GM12878 (cell line): ENCODE measurements around the gene TMEM61. TPM values are rescaled to one million over a fixed set of nuclear protein-coding genes. Genes with fewer than 3 reads are reported as not detected.

Source experiments
- ATAC-seq: fragments of 200-7000 bp; cut with Tn5 transposase; 3 replicates; pipeline ENCODE4 v1.9.1; 2020; ENCODE audit warnings: mild to moderate bottlenecking, moderate library complexity
- BruUV-seq: library from RNA; stranded (reverse); fragments of 400-500 nt; replicated peaks from 2 replicates; lab custom pipeline; 2021; lab: Mats Ljungman, UMichigan
- CTCF ChIA-PET: fragments of 300-600 bp; sonication (Branson Sonifier 250); formaldehyde crosslinking; extraction: SDS; loops from one replicate; lab custom pipeline; 2021; ENCODE audit warnings: inconsistent platforms; lab: Yijun Ruan, JAX
- POLR2A ChIA-PET: fragments of 350-600 bp; formaldehyde crosslinking; extraction: SDS; loops from one replicate; lab custom pipeline; 2021; ENCODE audit warnings: inconsistent platforms; lab: Charles Lee
- RAD21 ChIA-PET: fragments of 300-600 bp; sonication (Branson Sonifier 250); formaldehyde crosslinking; loops from one replicate; lab custom pipeline; 2023; ENCODE audit warnings: antibody characterized with exemption; ENCODE audit not compliant: unreplicated experiment; lab: Charles Lee
- SMC1A ChIA-PET: fragments of 300-600 bp; sonication (Branson Sonifier 250); formaldehyde crosslinking; loops from one replicate; lab custom pipeline; 2023; ENCODE audit not compliant: unreplicated experiment, uncharacterized antibody; lab: Charles Lee
- DNase-seq: peaks from one replicate; pipeline ENCODE4 v3.0.0-alpha.2; 2011; ENCODE audit warnings: low read depth, low spot score
- FAIRE-seq: peaks from 3 replicates; lab custom pipeline; 2011; peaks lifted over from hg19 to GRCh38; lab: Jason Lieb, UNC
- H2AFZ ChIP-seq: 2 replicates; pipeline ENCODE4 v1.6.0; 2011; ENCODE audit warnings: low read depth, low read length, control low read depth; ENCODE audit not compliant: control insufficient read depth
- H3K27ac ChIP-seq: 2 replicates; pipeline ENCODE4 v1.5.1; 2011; ENCODE audit warnings: control low read depth; ENCODE audit not compliant: control insufficient read depth, insufficient read depth
- H3K27me3 ChIP-seq, 2 experiments: replicated peaks in 1 of 2; 2 replicates each; pipeline versions ENCODE4 v1.6.0 to v1.6.1; 2011; ENCODE audit warnings: low read length in 1 of 2; ENCODE audit not compliant: control insufficient read depth in 2 of 2, insufficient read depth in 2 of 2
- H3K36me3 ChIP-seq, 2 experiments: 2 replicates each; pipeline ENCODE4 v1.5.1; 2011; ENCODE audit warnings: low read length in 1 of 2; ENCODE audit not compliant: control insufficient read depth in 2 of 2, insufficient read depth in 2 of 2
- H3K4me1 ChIP-seq: 2 replicates; pipeline ENCODE4 v1.6.1; 2011; ENCODE audit warnings: mild to moderate bottlenecking, low read length, moderate library complexity, mixed read lengths; ENCODE audit not compliant: control insufficient read depth, insufficient read depth
- H3K4me2 ChIP-seq: 2 replicates; pipeline ENCODE4 v1.6.0; 2011; ENCODE audit warnings: control low read depth; ENCODE audit not compliant: control insufficient read depth, insufficient read depth
- H3K4me3 ChIP-seq: fragments of 200-600 bp; sonication (generic); 2 replicates; pipeline ENCODE4 v1.5.1; 2016
- H3K79me2 ChIP-seq: 2 replicates; pipeline ENCODE4 v1.6.0; 2011; ENCODE audit warnings: low read length; ENCODE audit not compliant: control insufficient read depth, insufficient read depth
- H3K9ac ChIP-seq: 2 replicates; pipeline ENCODE4 v1.8.0; 2011; ENCODE audit warnings: low read length, control low read depth, mixed read lengths; ENCODE audit not compliant: control insufficient read depth, insufficient read depth
- H3K9me3 ChIP-seq: replicated peaks from 3 replicates; pipeline ENCODE4 v1.5.1; 2011; ENCODE audit warnings: mild to moderate bottlenecking, low read length; ENCODE audit not compliant: control insufficient read depth, insufficient read depth
- H4K20me1 ChIP-seq: 2 replicates; pipeline ENCODE4 v1.6.0; 2011; ENCODE audit not compliant: control insufficient read depth, insufficient read depth
- CEBPZ ChIP-seq: fragments of 150-350 bp; IDR thresholded peaks from 2 replicates; pipeline ENCODE4 v1.6.1; 2016; ENCODE audit warnings: low read depth, low read length
- CTCF ChIP-seq, 3 experiments: IDR thresholded peaks in 2 of 3; conservative IDR thresholded peaks in 1 of 3; 2 replicates each; pipeline ENCODE4 v1.5.1; 2011; ENCODE audit warnings: low read depth in 3 of 3, low read length in 3 of 3, mild to moderate bottlenecking in 3 of 3, control low read depth in 2 of 3, moderate library complexity in 2 of 3, inconsistent platforms in 1 of 3, mixed read lengths in 1 of 3; ENCODE audit not compliant: control insufficient read depth in 2 of 3, insufficient read depth in 1 of 3; ENCODE audit errors: extremely low read depth in 1 of 3
- EGR1 ChIP-seq, 2 experiments: IDR thresholded peaks; 1 replicate in 1 of 2; 2 replicates in 1 of 2; pipeline ENCODE4 v1.6.1; 2011 to 2012; ENCODE audit warnings: low read depth in 2 of 2, low read length in 2 of 2, borderline replicate concordance in 1 of 2, mild to moderate bottlenecking in 1 of 2, moderate library complexity in 1 of 2
- HDAC2 ChIP-seq: fragments of 200-600 bp; sonication (generic); IDR thresholded peaks from 2 replicates; pipeline ENCODE4 v1.6.1; 2017
- IRF4 ChIP-seq: IDR thresholded peaks from 2 replicates; pipeline ENCODE4 v1.6.1; 2011; ENCODE audit warnings: low read depth, low read length
- WGBS: methylation state at CpG from one replicate; pipeline ENCODE4 v1.1.6; 2016; ENCODE audit warnings: low lambda C conversion rate; ENCODE audit not compliant: insufficient replicate concordance, insufficient coverage; ENCODE audit errors: missing lambda C conversion rate; 5-methylcytosine and 5-hydroxymethylcytosine counted together
- in situ Hi-C: fragments of 300-500 bp; cut with MboI; formaldehyde crosslinking; loops from 9 replicates; pipeline ENCODE4 v1.14.3; 2018; ENCODE audit warnings: mixed read lengths
- intact Hi-C: fragments of 100-400 bp; cut with micrococcal nuclease; formaldehyde crosslinking; loops from one replicate; pipeline ENCODE4 v1.14.2; 2022; ENCODE audit not compliant: unreplicated experiment
- polyA plus RNA-seq, 11 experiments: library from polyadenylated mRNA; depleted of rRNA in 4 of 11; unstranded in 6 of 11; stranded (reverse) in 5 of 11; fragments of >200 nt; fragmentation: Nextera tagmentation in 4 of 11; fragmentation: Illumina TruSeq in 1 of 11; extraction: Ambion mirVana in 4 of 11; extraction: Trizol in 1 of 11; gene quantifications; 1 replicate in 1 of 11; 2 replicates in 10 of 11; pipeline versions ENCODE4 v1.2.1 to v1.2.3, GENCODE V29; 2011 to 2016; ENCODE audit warnings: inconsistent platforms in 2 of 11, missing spikeins in 2 of 11, low read depth in 1 of 11
- total RNA-seq, 4 experiments: library from RNA; depleted of rRNA in 3 of 4; stranded (reverse); fragments of >200 nt in 3 of 4; fragmentation: Illumina TruSeq in 1 of 4; extraction: Trizol in 1 of 4; gene quantifications; 2 replicates each; pipeline versions ENCODE4 v1.2.1 to v1.2.3, GENCODE V29; 2013 to 2021
- TF ChIP-seq, protein P1 (sequence below): IDR thresholded peaks from 2 replicates; pipeline ENCODE4 v1.6.1; 2011; ENCODE audit warnings: mild to moderate bottlenecking, low read depth, low read length, moderate library complexity; ENCODE audit not compliant: insufficient replicate concordance
- TF ChIP-seq, protein P2 (sequence below): IDR thresholded peaks from 2 replicates; pipeline ENCODE4 v1.6.1; 2012; ENCODE audit warnings: improper control_type of control experiment, low read depth, low read length; ENCODE audit not compliant: insufficient replicate concordance

The TMEM61 gene
- total and polyA plus RNA-seq, 10 of the 15 experiments (the other 5 are each of a cell fraction or from before 2014, with no cell fraction given), result not detected

- TF ChIP-seq CEBPZ (no peak), IRF4 (no peak)
- TF ChIP-seq, protein P1, sequence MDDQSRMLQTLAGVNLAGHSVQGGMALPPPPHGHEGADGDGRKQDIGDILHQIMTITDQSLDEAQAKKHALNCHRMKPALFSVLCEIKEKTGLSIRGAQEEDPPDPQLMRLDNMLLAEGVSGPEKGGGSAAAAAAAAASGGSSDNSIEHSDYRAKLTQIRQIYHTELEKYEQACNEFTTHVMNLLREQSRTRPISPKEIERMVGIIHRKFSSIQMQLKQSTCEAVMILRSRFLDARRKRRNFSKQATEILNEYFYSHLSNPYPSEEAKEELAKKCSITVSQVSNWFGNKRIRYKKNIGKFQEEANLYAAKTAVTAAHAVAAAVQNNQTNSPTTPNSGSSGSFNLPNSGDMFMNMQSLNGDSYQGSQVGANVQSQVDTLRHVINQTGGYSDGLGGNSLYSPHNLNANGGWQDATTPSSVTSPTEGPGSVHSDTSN, result no peak
These were observed 8.0 kb upstream of the TMEM61 start (continued) for GRCh38 chr1:54972436-54972835.

GRCh38 chr1:54973205-54973921, 7.1 kb upstream of the TMEM61 start:
- ChIA-PET POLR2A (no interaction called here), SMC1A (interaction anchor here (0.7 to 0.8 kb wide), 2 partner anchors 11 to 25 kb away, joined by 3 read pairs; no protein-coding TSS in a partner anchor), RAD21 (interaction anchor here (0.8 to 1.2 kb wide), 2 partner anchors 28 to 1015 kb away, joined by 3 read pairs; no protein-coding TSS in a partner anchor), CTCF (interaction anchor here (0.7 to 3.2 kb wide), 4 partner anchors 17 to 28 kb away, joined by 3 to 19 read pairs (median 4); no protein-coding TSS in a partner anchor)
- Histone ChIP-seq H3K4me1 (peaks cover 10% of the 10 kb centered on the region), H3K9me3 (no peaks in the 10 kb centered on the region; the same call in 2 of the 3 replicates), H3K4me3 (no peak overlapping the region), H3K4me2 (no peak overlapping the region), H2AFZ (no peak overlapping the region), H3K79me2 (no peaks in the 10 kb centered on the region), H3K9ac (no peak overlapping the region), H3K36me3 (no peaks in the 10 kb centered on the region), H4K20me1 (no peaks in the 10 kb centered on the region), H3K27me3 (peaks cover 0 to 4% of the 10 kb centered on the region in 2 experiments; a peak in 1 of 4 replicates), H3K27ac (no peak overlapping the region)
- BruUV-seq, result no TSS peak
- WGBS, result 30% methylated on average over 5 of the region's 5 CpGs
- intact Hi-C loops (no loop called here), in situ Hi-C loops (no loop called here)
- FAIRE-seq (no peak), DNase-seq (no peak), ATAC-seq (no peak)
- TF ChIP-seq CTCF (IDR thresholded peaks at IDR 0.05 in 2 of 3, conservative IDR thresholded peaks at IDR 0.05 in 1 of 3; ENCODE audit: control insufficient read depth in 2 of 3, extremely low read depth in 1 of 3, insufficient read depth in 1 of 3, low read depth in 3 of 3, low read length in 3 of 3) (0 out of 6 replicates have a peak, but pooled peaks of 1 of the 3 experiments have one; percentile 7), EGR1 (IDR thresholded peaks at IDR 0.05; ENCODE audit: borderline replicate concordance in 1 of 2, low read depth in 2 of 2, low read length in 2 of 2) (no peak), HDAC2 (no peak)
- TF ChIP-seq, protein P2, sequence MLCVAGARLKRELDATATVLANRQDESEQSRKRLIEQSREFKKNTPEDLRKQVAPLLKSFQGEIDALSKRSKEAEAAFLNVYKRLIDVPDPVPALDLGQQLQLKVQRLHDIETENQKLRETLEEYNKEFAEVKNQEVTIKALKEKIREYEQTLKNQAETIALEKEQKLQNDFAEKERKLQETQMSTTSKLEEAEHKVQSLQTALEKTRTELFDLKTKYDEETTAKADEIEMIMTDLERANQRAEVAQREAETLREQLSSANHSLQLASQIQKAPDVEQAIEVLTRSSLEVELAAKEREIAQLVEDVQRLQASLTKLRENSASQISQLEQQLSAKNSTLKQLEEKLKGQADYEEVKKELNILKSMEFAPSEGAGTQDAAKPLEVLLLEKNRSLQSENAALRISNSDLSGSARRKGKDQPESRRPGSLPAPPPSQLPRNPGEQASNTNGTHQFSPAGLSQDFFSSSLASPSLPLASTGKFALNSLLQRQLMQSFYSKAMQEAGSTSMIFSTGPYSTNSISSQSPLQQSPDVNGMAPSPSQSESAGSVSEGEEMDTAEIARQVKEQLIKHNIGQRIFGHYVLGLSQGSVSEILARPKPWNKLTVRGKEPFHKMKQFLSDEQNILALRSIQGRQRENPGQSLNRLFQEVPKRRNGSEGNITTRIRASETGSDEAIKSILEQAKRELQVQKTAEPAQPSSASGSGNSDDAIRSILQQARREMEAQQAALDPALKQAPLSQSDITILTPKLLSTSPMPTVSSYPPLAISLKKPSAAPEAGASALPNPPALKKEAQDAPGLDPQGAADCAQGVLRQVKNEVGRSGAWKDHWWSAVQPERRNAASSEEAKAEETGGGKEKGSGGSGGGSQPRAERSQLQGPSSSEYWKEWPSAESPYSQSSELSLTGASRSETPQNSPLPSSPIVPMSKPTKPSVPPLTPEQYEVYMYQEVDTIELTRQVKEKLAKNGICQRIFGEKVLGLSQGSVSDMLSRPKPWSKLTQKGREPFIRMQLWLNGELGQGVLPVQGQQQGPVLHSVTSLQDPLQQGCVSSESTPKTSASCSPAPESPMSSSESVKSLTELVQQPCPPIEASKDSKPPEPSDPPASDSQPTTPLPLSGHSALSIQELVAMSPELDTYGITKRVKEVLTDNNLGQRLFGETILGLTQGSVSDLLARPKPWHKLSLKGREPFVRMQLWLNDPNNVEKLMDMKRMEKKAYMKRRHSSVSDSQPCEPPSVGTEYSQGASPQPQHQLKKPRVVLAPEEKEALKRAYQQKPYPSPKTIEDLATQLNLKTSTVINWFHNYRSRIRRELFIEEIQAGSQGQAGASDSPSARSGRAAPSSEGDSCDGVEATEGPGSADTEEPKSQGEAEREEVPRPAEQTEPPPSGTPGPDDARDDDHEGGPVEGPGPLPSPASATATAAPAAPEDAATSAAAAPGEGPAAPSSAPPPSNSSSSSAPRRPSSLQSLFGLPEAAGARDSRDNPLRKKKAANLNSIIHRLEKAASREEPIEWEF, result no peak
